K562 (cell line): Measurements from ENCODE around the gene ARHGAP4. TPM values are rescaled to one million over a fixed set of nuclear protein-coding genes. Genes with fewer than 3 reads are reported as not detected.

Experiments used
- EHMT2 ChIP-seq: fragments of 450-650 bp; IDR thresholded peaks from 2 replicates; pipeline ENCODE4 v1.6.1; 2018; ENCODE audit warnings: antibody characterized with exemption
- ELF1 ChIP-seq: fragments of 200-800 bp; sonication (Bioruptor generic); IDR thresholded peaks from 2 replicates; pipeline ENCODE4 v1.6.1; 2016; ENCODE audit warnings: missing genetic modification characterization, missing compliant biosample characterization
- FOXJ3 ChIP-seq: sonication (generic); formaldehyde crosslinking; IDR thresholded peaks from 2 replicates; pipeline ENCODE4 v1.4.0; 2020; ENCODE audit warnings: mild to moderate bottlenecking, missing genetic modification reagents
- FOXK1 ChIP-seq: sonication (generic); formaldehyde crosslinking; IDR thresholded peaks from 2 replicates; pipeline ENCODE4 v1.8.0; 2022; ENCODE audit warnings: missing genetic modification reagents, mild to moderate bottlenecking, borderline replicate concordance
- IRF2 ChIP-seq: sonication (generic); formaldehyde crosslinking; IDR thresholded peaks from 2 replicates; pipeline ENCODE4 v1.8.1; 2022; ENCODE audit warnings: mild to moderate bottlenecking, missing genetic modification reagents
- LCOR ChIP-seq: sonication (generic); formaldehyde crosslinking; IDR thresholded peaks from 2 replicates; pipeline ENCODE4 v1.8.0; 2022; ENCODE audit warnings: mild to moderate bottlenecking, missing genetic modification reagents
- MYC ChIP-seq, 2 experiments: fragments of 250-450 bp in 1 of 2; sonication (Bioruptor Pico) in 1 of 2; IDR thresholded peaks; 2 replicates each; pipeline versions ENCODE4 v1.5.1 to v1.6.1; 2012 to 2021; ENCODE audit warnings: low read depth in 2 of 2, borderline replicate concordance in 1 of 2, improper control_type of control experiment in 1 of 2, low read length in 1 of 2, mild to moderate bottlenecking in 1 of 2, moderate library complexity in 1 of 2
- NR4A1 ChIP-seq, 2 experiments: fragments of 250-450 bp in 1 of 2; fragments of 450-650 bp in 1 of 2; sonication (Bioruptor Pico) in 1 of 2; IDR thresholded peaks; 2 replicates each; pipeline versions ENCODE4 v1.4.0 to v1.6.1; 2016 to 2020; ENCODE audit warnings: mild to moderate bottlenecking in 2 of 2, missing compliant biosample characterization in 1 of 2, missing genetic modification characterization in 1 of 2, moderate library complexity in 1 of 2
- PHTF2 ChIP-seq: fragments of 250-450 bp; sonication (Bioruptor Pico); IDR thresholded peaks from 2 replicates; pipeline ENCODE4 v1.5.0; 2021; ENCODE audit warnings: mild to moderate bottlenecking
- POLR2G ChIP-seq: fragments of 200-400 bp; formaldehyde crosslinking; IDR thresholded peaks from 2 replicates; pipeline ENCODE4 v1.6.1; 2017; ENCODE audit warnings: low read depth, mild to moderate bottlenecking, antibody characterized with exemption, low read length, moderate library complexity
- RUNX1 ChIP-seq: sonication (generic); IDR thresholded peaks from 2 replicates; pipeline ENCODE4 v1.6.1; 2016; ENCODE audit warnings: antibody characterized with exemption, low read depth
- WHSC1 ChIP-seq: IDR thresholded peaks from one replicate; pipeline ENCODE4 v1.6.1; 2012; ENCODE audit warnings: low read length, control low read depth, inconsistent platforms
- ZNF41 ChIP-seq: fragments of 250-450 bp; sonication (Bioruptor Pico); conservative IDR thresholded peaks from 2 replicates; pipeline ENCODE4 v1.4.0; 2020; ENCODE audit warnings: mild to moderate bottlenecking
- ZNF644 ChIP-seq: fragments of 200-800 bp; sonication (Bioruptor generic); IDR thresholded peaks from 2 replicates; pipeline ENCODE4 v1.6.1; 2016; ENCODE audit warnings: low read depth, missing genetic modification characterization, missing compliant biosample characterization
- polyA plus RNA-seq, 8 experiments: library from polyadenylated mRNA; depleted of rRNA in 4 of 8; stranded (reverse) in 5 of 8; unstranded in 3 of 8; fragments of >200 nt; fragmentation: Nextera tagmentation in 2 of 8; fragmentation: Illumina TruSeq in 1 of 8; extraction: Ambion mirVana in 2 of 8; extraction: Trizol in 1 of 8; gene quantifications; 2 replicates each; pipeline versions ENCODE4 v1.2.1 to v1.2.3, GENCODE V29; 2011 to 2014; ENCODE audit warnings: inconsistent platforms in 1 of 8, missing spikeins in 1 of 8
- total RNA-seq, 7 experiments: library from RNA; depleted of rRNA in 6 of 7; stranded (reverse); fragments of >200 nt in 6 of 7; fragmentation: Illumina TruSeq in 2 of 7; extraction: Trizol in 2 of 7; gene quantifications; 2 replicates each; pipeline versions ENCODE4 v1.2.1 to v1.2.3, GENCODE V29; 2011 to 2021; ENCODE audit warnings: low replicate concordance in 1 of 7
- TF ChIP-seq, protein P1 (sequence below), 3 experiments: IDR thresholded peaks in 2 of 3; conservative IDR thresholded peaks in 1 of 3; 2 replicates each; pipeline ENCODE4 v1.5.1; 2011 to 2012; ENCODE audit warnings: low read length in 3 of 3, mild to moderate bottlenecking in 3 of 3, control low read depth in 2 of 3, improper control_type of control experiment in 1 of 3, inconsistent platforms in 1 of 3, low read depth in 1 of 3, mixed read lengths in 1 of 3, moderate library complexity in 1 of 3; ENCODE audit not compliant: insufficient read depth in 2 of 3
- TF ChIP-seq, protein P2 (sequence below): fragments of 450-650 bp; formaldehyde crosslinking; IDR thresholded peaks from 2 replicates; pipeline ENCODE4 v1.4.0; 2020; ENCODE audit warnings: mild to moderate bottlenecking
- TF ChIP-seq, protein P3 (sequence below): sonication (generic); formaldehyde crosslinking; IDR thresholded peaks from 2 replicates; pipeline ENCODE4 v1.5.0; 2020; ENCODE audit warnings: missing genetic modification reagents
- TF ChIP-seq, protein P4 (sequence below): fragments of 250-450 bp; sonication (Bioruptor Pico); IDR thresholded peaks from 2 replicates; pipeline ENCODE4 v1.9.0; 2021; ENCODE audit warnings: mild to moderate bottlenecking, inconsistent platforms
- TF ChIP-seq, protein P5 (sequence below): fragments of 450-650 bp; IDR thresholded peaks from one replicate; pipeline ENCODE4 v1.6.1; 2018; ENCODE audit warnings: mild to moderate bottlenecking, moderate library complexity; ENCODE audit not compliant: partially characterized antibody

The ARHGAP4 gene
- total and polyA plus RNA-seq, 9 of the 15 experiments (the other 6 are each of a cell fraction or from before 2014, with no cell fraction given): 0.30 to 81.8 (median 13.5) TPM

DNA sequence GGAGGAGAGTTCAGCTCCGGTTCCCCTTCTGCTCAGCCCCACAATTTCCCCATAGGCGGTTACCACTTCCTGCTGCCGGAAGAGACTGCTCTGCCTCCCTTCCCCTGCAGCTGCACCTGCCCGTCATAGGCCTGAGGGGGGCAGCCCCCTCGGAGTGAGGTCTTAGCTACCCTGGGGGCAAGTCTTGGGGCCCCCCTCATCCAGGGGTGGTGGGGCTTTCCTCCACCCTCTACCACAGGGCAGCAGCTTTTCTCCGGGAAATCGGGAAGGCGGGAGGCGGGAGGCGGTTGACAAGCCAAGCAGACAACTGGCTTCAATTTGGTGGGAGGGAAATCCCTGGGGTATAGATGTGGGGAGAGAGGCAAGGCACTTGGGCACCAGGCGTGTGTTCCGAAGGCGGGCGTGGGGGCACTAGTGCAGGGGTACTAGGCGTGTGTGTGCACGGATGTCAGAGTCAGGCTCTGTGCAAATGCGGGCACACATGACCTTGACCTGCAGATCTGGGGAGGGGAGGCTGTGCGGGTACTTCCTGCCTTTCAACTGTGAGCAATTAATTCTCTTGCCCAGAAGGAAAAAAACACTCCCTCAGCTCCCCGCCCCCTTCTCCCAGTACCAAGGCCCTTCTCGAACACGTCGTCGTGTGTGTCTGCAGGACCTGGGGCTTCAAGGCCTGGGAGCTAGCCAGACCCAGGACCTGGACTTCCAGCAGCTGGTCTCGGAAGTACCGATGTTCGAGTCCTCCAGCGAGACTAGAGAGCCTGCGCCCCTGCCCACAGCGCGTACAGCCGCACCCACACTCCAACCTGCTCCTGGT is 1.0 kb upstream of the ARHGAP4 start (continued):
- TF ChIP-seq, protein P1, sequence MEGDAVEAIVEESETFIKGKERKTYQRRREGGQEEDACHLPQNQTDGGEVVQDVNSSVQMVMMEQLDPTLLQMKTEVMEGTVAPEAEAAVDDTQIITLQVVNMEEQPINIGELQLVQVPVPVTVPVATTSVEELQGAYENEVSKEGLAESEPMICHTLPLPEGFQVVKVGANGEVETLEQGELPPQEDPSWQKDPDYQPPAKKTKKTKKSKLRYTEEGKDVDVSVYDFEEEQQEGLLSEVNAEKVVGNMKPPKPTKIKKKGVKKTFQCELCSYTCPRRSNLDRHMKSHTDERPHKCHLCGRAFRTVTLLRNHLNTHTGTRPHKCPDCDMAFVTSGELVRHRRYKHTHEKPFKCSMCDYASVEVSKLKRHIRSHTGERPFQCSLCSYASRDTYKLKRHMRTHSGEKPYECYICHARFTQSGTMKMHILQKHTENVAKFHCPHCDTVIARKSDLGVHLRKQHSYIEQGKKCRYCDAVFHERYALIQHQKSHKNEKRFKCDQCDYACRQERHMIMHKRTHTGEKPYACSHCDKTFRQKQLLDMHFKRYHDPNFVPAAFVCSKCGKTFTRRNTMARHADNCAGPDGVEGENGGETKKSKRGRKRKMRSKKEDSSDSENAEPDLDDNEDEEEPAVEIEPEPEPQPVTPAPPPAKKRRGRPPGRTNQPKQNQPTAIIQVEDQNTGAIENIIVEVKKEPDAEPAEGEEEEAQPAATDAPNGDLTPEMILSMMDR (IDR thresholded peaks at IDR 0.05 in 2 of 3, conservative IDR thresholded peaks at IDR 0.05 in 1 of 3; ENCODE audit: insufficient read depth in 2 of 3, low read depth in 1 of 3, low read length in 3 of 3): peak in 1 of 3 experiments; percentile 19; a peak in 2 of 6 replicates
- TF ChIP-seq NR4A1 (CRISPR knock-in tag; IDR thresholded peaks at IDR 0.05) (no peak), NR4A1 (tag; IDR thresholded peaks at IDR 0.05) (0 out of 2 replicates have a peak, but pooled peaks have one; percentile 38), EHMT2 (no peak), IRF2 (CRISPR knock-in tag) (no peak), WHSC1 (no peak), MYC (IDR thresholded peaks at IDR 0.05; ENCODE audit: low read depth, low read length) (peak; percentile 9; the same call in 1 of the 2 replicates), MYC (CRISPR knock-in tag; IDR thresholded peaks at IDR 0.05; ENCODE audit: borderline replicate concordance, low read depth) (0 out of 2 replicates have a peak, but pooled peaks have one; percentile 23), FOXJ3 (CRISPR knock-in tag) (no peak), LCOR (CRISPR knock-in tag) (no peak), FOXK1 (CRISPR knock-in tag) (0 out of 2 replicates have a peak, but pooled peaks have one; percentile 2), ZNF644 (tag) (no peak), POLR2G (no peak), ZNF41 (CRISPR knock-in tag) (no peak), RUNX1 (no peak), ELF1 (tag) (0 out of 2 replicates have a peak, but pooled peaks have one; percentile 36), PHTF2 (CRISPR knock-in tag) (no peak)
- TF ChIP-seq, protein P2, sequence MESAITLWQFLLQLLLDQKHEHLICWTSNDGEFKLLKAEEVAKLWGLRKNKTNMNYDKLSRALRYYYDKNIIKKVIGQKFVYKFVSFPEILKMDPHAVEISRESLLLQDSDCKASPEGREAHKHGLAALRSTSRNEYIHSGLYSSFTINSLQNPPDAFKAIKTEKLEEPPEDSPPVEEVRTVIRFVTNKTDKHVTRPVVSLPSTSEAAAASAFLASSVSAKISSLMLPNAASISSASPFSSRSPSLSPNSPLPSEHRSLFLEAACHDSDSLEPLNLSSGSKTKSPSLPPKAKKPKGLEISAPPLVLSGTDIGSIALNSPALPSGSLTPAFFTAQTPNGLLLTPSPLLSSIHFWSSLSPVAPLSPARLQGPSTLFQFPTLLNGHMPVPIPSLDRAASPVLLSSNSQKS: no peak
- TF ChIP-seq, protein P3, sequence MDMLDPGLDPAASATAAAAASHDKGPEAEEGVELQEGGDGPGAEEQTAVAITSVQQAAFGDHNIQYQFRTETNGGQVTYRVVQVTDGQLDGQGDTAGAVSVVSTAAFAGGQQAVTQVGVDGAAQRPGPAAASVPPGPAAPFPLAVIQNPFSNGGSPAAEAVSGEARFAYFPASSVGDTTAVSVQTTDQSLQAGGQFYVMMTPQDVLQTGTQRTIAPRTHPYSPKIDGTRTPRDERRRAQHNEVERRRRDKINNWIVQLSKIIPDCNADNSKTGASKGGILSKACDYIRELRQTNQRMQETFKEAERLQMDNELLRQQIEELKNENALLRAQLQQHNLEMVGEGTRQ (CRISPR knock-in tag): no peak
- TF ChIP-seq, protein P4, sequence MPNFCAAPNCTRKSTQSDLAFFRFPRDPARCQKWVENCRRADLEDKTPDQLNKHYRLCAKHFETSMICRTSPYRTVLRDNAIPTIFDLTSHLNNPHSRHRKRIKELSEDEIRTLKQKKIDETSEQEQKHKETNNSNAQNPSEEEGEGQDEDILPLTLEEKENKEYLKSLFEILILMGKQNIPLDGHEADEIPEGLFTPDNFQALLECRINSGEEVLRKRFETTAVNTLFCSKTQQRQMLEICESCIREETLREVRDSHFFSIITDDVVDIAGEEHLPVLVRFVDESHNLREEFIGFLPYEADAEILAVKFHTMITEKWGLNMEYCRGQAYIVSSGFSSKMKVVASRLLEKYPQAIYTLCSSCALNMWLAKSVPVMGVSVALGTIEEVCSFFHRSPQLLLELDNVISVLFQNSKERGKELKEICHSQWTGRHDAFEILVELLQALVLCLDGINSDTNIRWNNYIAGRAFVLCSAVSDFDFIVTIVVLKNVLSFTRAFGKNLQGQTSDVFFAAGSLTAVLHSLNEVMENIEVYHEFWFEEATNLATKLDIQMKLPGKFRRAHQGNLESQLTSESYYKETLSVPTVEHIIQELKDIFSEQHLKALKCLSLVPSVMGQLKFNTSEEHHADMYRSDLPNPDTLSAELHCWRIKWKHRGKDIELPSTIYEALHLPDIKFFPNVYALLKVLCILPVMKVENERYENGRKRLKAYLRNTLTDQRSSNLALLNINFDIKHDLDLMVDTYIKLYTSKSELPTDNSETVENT (CRISPR knock-in tag): no peak
- TF ChIP-seq, protein P5, sequence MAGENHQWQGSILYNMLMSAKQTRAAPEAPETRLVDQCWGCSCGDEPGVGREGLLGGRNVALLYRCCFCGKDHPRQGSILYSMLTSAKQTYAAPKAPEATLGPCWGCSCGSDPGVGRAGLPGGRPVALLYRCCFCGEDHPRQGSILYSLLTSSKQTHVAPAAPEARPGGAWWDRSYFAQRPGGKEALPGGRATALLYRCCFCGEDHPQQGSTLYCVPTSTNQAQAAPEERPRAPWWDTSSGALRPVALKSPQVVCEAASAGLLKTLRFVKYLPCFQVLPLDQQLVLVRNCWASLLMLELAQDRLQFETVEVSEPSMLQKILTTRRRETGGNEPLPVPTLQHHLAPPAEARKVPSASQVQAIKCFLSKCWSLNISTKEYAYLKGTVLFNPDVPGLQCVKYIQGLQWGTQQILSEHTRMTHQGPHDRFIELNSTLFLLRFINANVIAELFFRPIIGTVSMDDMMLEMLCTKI: no peak
